HepG2 (cell line): ENCODE data around the gene TFAP2A.

ENCODE experiments used
- DPF2 ChIP-seq: sonication (generic); formaldehyde crosslinking; IDR thresholded peaks from 2 replicates; pipeline ENCODE4 v1.4.0; 2020; ENCODE audit warnings: mild to moderate bottlenecking, low read depth, missing genetic modification reagents, borderline replicate concordance
- JUND ChIP-seq: sonication (generic); formaldehyde crosslinking; IDR thresholded peaks from 2 replicates; pipeline ENCODE4 v1.8.0; 2022; ENCODE audit warnings: mild to moderate bottlenecking, missing genetic modification reagents
- MIER2 ChIP-seq: IDR thresholded peaks from 2 replicates; pipeline ENCODE4 v1.6.1; 2016; ENCODE audit warnings: missing biosample characterization, missing genetic modification reagents
- SRY ChIP-seq: sonication (generic); formaldehyde crosslinking; IDR thresholded peaks from 2 replicates; pipeline ENCODE4 v1.8.0; 2022; ENCODE audit warnings: mild to moderate bottlenecking, missing genetic modification reagents
- YY1 ChIP-seq: IDR thresholded peaks from 2 replicates; pipeline ENCODE4 v1.6.1; 2011; ENCODE audit warnings: low read length, low read depth, moderate library complexity, mild to moderate bottlenecking; ENCODE audit not compliant: insufficient read depth, insufficient replicate concordance
- ZNF17 ChIP-seq: sonication (generic); formaldehyde crosslinking; IDR thresholded peaks from 2 replicates; pipeline ENCODE4 v1.5.0; 2020; ENCODE audit warnings: mild to moderate bottlenecking, missing genetic modification reagents
- ZNF274 ChIP-seq: sonication (generic); formaldehyde crosslinking; IDR thresholded peaks from 2 replicates; pipeline ENCODE4 v1.5.1; 2020; ENCODE audit warnings: mild to moderate bottlenecking, missing genetic modification reagents
- TF ChIP-seq, protein P1 (sequence below): sonication (generic); formaldehyde crosslinking; IDR thresholded peaks from 2 replicates; pipeline ENCODE4 v1.5.0; 2020; ENCODE audit warnings: mild to moderate bottlenecking, missing genetic modification reagents, borderline replicate concordance
- TF ChIP-seq, protein P2 (sequence below): sonication (generic); formaldehyde crosslinking; IDR thresholded peaks from 2 replicates; pipeline ENCODE4 v1.5.0; 2020; ENCODE audit warnings: mild to moderate bottlenecking, missing genetic modification reagents, moderate library complexity
- TF ChIP-seq, protein P3 (sequence below): IDR thresholded peaks from 2 replicates; pipeline ENCODE4 v1.6.1; 2016; ENCODE audit warnings: low read depth, control low read depth
- TF ChIP-seq, protein P4 (sequence below): sonication (generic); formaldehyde crosslinking; IDR thresholded peaks from 2 replicates; pipeline ENCODE4 v1.8.0; 2022; ENCODE audit warnings: mild to moderate bottlenecking, missing genetic modification reagents, moderate library complexity

DNA sequence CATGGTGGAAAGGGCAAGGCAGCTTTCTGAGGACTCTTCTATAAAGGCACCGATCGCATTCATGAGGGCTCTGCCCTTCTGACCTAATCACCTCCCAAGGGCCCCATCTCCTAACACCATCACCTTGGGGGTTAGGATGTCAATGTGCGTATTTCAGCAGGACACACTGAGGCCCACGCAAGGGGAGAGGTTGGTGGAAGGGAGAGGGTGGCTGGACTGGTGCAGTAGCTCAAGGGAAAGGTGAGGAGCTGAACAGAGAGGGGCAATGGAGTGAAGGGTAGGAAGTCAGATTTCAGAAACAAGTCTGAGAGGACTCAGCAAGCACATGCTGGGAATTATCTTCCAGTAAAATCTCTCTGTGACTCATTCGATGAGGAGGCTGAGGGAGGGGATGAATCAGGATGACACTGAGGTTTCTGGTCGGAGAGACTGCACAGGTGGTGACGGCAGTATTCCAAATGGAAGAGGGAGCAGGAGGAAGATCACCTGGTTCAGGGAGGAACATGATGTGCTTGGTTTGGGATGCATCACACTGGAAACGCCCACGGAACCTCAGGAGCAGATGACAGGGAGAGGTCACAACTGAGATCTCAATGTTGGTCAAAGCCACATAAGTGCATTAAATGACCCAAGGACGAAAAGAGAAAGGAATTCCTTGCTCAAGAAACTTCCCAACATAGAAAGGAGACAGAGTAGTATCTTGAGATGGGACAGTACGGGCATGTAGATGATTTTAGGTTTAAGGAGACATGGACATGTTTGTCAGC, 67.1 kb downstream of the TFAP2A start:
- TF ChIP-seq, protein P1, sequence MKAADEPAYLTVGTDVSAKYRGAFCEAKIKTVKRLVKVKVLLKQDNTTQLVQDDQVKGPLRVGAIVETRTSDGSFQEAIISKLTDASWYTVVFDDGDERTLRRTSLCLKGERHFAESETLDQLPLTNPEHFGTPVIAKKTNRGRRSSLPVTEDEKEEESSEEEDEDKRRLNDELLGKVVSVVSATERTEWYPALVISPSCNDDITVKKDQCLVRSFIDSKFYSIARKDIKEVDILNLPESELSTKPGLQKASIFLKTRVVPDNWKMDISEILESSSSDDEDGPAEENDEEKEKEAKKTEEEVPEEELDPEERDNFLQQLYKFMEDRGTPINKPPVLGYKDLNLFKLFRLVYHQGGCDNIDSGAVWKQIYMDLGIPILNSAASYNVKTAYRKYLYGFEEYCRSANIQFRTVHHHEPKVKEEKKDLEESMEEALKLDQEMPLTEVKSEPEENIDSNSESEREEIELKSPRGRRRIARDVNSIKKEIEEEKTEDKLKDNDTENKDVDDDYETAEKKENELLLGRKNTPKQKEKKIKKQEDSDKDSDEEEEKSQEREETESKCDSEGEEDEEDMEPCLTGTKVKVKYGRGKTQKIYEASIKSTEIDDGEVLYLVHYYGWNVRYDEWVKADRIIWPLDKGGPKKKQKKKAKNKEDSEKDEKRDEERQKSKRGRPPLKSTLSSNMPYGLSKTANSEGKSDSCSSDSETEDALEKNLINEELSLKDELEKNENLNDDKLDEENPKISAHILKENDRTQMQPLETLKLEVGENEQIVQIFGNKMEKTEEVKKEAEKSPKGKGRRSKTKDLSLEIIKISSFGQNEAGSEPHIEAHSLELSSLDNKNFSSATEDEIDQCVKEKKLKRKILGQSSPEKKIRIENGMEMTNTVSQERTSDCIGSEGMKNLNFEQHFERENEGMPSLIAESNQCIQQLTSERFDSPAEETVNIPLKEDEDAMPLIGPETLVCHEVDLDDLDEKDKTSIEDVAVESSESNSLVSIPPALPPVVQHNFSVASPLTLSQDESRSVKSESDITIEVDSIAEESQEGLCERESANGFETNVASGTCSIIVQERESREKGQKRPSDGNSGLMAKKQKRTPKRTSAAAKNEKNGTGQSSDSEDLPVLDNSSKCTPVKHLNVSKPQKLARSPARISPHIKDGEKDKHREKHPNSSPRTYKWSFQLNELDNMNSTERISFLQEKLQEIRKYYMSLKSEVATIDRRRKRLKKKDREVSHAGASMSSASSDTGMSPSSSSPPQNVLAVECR (CRISPR knock-in tag), result no peak
- TF ChIP-seq, protein P2, sequence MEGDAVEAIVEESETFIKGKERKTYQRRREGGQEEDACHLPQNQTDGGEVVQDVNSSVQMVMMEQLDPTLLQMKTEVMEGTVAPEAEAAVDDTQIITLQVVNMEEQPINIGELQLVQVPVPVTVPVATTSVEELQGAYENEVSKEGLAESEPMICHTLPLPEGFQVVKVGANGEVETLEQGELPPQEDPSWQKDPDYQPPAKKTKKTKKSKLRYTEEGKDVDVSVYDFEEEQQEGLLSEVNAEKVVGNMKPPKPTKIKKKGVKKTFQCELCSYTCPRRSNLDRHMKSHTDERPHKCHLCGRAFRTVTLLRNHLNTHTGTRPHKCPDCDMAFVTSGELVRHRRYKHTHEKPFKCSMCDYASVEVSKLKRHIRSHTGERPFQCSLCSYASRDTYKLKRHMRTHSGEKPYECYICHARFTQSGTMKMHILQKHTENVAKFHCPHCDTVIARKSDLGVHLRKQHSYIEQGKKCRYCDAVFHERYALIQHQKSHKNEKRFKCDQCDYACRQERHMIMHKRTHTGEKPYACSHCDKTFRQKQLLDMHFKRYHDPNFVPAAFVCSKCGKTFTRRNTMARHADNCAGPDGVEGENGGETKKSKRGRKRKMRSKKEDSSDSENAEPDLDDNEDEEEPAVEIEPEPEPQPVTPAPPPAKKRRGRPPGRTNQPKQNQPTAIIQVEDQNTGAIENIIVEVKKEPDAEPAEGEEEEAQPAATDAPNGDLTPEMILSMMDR (CRISPR knock-in tag), result no peak
- TF ChIP-seq ZNF17 (CRISPR knock-in tag) (no peak), ZNF274 (CRISPR knock-in tag) (no peak), JUND (no peak), SRY (CRISPR knock-in tag) (no peak), DPF2 (no peak), MIER2 (CRISPR knock-in tag) (no peak), YY1 (no peak)
- TF ChIP-seq, protein P3, sequence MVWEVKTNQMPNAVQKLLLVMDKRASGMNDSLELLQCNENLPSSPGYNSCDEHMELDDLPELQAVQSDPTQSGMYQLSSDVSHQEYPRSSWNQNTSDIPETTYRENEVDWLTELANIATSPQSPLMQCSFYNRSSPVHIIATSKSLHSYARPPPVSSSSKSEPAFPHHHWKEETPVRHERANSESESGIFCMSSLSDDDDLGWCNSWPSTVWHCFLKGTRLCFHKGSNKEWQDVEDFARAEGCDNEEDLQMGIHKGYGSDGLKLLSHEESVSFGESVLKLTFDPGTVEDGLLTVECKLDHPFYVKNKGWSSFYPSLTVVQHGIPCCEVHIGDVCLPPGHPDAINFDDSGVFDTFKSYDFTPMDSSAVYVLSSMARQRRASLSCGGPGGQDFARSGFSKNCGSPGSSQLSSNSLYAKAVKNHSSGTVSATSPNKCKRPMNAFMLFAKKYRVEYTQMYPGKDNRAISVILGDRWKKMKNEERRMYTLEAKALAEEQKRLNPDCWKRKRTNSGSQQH (CRISPR knock-in tag), result no peak
- TF ChIP-seq, protein P4, sequence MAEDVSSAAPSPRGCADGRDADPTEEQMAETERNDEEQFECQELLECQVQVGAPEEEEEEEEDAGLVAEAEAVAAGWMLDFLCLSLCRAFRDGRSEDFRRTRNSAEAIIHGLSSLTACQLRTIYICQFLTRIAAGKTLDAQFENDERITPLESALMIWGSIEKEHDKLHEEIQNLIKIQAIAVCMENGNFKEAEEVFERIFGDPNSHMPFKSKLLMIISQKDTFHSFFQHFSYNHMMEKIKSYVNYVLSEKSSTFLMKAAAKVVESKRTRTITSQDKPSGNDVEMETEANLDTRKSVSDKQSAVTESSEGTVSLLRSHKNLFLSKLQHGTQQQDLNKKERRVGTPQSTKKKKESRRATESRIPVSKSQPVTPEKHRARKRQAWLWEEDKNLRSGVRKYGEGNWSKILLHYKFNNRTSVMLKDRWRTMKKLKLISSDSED (CRISPR knock-in tag), result no peak
